ENCODE results near the gene ZNF264. TPM values are rescaled to one million over a fixed set of nuclear protein-coding genes. Genes with fewer than 3 reads are reported as not detected.

The ZNF264 gene
- 10 to 100 TPM; 20.7 to 22.4 TPM for total RNA-seq

- H3K9me3 Mint-ChIP-seq = peaks cover 25% of the 10 kb centered on the region
- ChIA-PET POLR2A (interaction anchor here (0.9 to 1.5 kb wide), 4 partner anchors 11 to 125 kb away, joined by 3 to 5 read pairs (median 3); no protein-coding TSS in a partner anchor), CTCF (no interaction called here)
- peaks cover 71% of the 10 kb centered on the region for H3K36me3 Mint-ChIP-seq (ENCODE audit: low read depth)
- ATAC-seq = peak; percentile 97
- no peak for TF ChIP-seq CTCF (IDR thresholded peaks at IDR 0.05)
- peak within 1 kb of the TSS; percentile 94 for H3K4me3 Mint-ChIP-seq
- peaks cover 5% of the 10 kb centered on the region for H3K27me3 Mint-ChIP-seq
- DNase-seq = peak; percentile 92
- intact Hi-C loops (cut with micrococcal nuclease) = no loop called here
- peak within 1 kb of the TSS; percentile 95 for H3K27ac Mint-ChIP-seq
- H3K4me1 Mint-ChIP-seq (ENCODE audit: low read depth) = peaks cover 29% of the 10 kb centered on the region
Measured at GRCh38 chr19:57191141-57192076, at the start of gene ZNF264. Gene ZNF264 (plus strand): TSS chr19:57191500. CDS start chr19:57191914, 414 bp downstream.

- Mint-ChIP-seq H3K9me3 (peaks cover 16% of the 10 kb centered on the region), H3K27me3 (peaks cover 2% of the 10 kb centered on the region), H3K4me3 (no peak overlapping the region), H3K36me3 (ENCODE audit: low read depth) (peaks cover 2% of the 10 kb centered on the region), H3K27ac (no peak overlapping the region), H3K4me1 (ENCODE audit: low read depth) (no peaks in the 10 kb centered on the region)
- ATAC-seq (no peak), DNase-seq (no peak)
- ChIA-PET POLR2A (no interaction called here), CTCF (no interaction called here)
- TF ChIP-seq CTCF (IDR thresholded peaks at IDR 0.05) = no peak
- intact Hi-C loops (cut with micrococcal nuclease) = no loop called here
Measured at GRCh38 chr19:57141699-57142098, 49.6 kb upstream of the ZNF264 start.

- TF ChIP-seq CTCF (IDR thresholded peaks at IDR 0.05) = no peak
- H3K4me1 Mint-ChIP-seq (ENCODE audit: low read depth) = no peaks in the 10 kb centered on the region
- peaks cover 16% of the 10 kb centered on the region for H3K9me3 Mint-ChIP-seq
- DNase-seq (no peak), ATAC-seq (no peak)
- intact Hi-C loops (cut with micrococcal nuclease) = no loop called here
- H3K4me3 Mint-ChIP-seq = no peak overlapping the region
- CTCF ChIA-PET = no interaction called here
- peaks cover 1% of the 10 kb centered on the region for H3K27me3 Mint-ChIP-seq
- H3K27ac Mint-ChIP-seq = no peak overlapping the region
- peaks cover 2% of the 10 kb centered on the region for H3K36me3 Mint-ChIP-seq (ENCODE audit: low read depth)
- POLR2A ChIA-PET = no interaction called here
Measured at GRCh38 chr19:57152921-57153320, 38.4 kb upstream of the ZNF264 start.

- H3K4me3 Mint-ChIP-seq = no peak overlapping the region
- peaks cover 4% of the 10 kb centered on the region for H3K9me3 Mint-ChIP-seq
Measured at GRCh38 chr19:57161985-57162539, 29.2 kb upstream of the ZNF264 start.

More at GRCh38 chr19:57161985-57162539, 29.2 kb upstream of the ZNF264 start:
- ChIA-PET POLR2A (interaction anchor here (0.6 kb wide), 1 partner anchor 16 kb away, joined by 3 read pairs; no protein-coding TSS in a partner anchor), CTCF (interaction anchor here (0.5 to 0.6 kb wide), 2 partner anchors 167 to 1096 kb away, joined by 3 to 4 read pairs; no protein-coding TSS in a partner anchor)
- Mint-ChIP-seq H3K27me3 (no peaks in the 10 kb centered on the region), H3K4me1 (ENCODE audit: low read depth) (no peaks in the 10 kb centered on the region), H3K36me3 (ENCODE audit: low read depth) (no peaks in the 10 kb centered on the region), H3K27ac (no peak overlapping the region)
- TF ChIP-seq CTCF (IDR thresholded peaks at IDR 0.05) = no peak
- intact Hi-C loops (cut with micrococcal nuclease) = no loop called here
- no peak for ATAC-seq
- DNase-seq = no peak
